Prostate gland (tissue), 2 donors: ENCODE results near the gene CHRNA1.

ENCODE experiments used
- POLR2A ChIP-seq: fragments of 450-650 bp; IDR thresholded peaks from one replicate; pipeline ENCODE4 v1.6.1; 2016; ENCODE audit warnings: antibody characterized with exemption, mild to moderate bottlenecking
- TF ChIP-seq, protein P1 (sequence below), 4 experiments: fragments of 200-600 bp in 2 of 4; fragments of 450-650 bp in 2 of 4; sonication (generic) in 2 of 4; IDR thresholded peaks; 1 replicate in 3 of 4; 2 replicates in 1 of 4; pipeline ENCODE4 v1.5.1; 2016 to 2019; ENCODE audit warnings: antibody characterized with exemption in 4 of 4, mild to moderate bottlenecking in 2 of 4, moderate library complexity in 2 of 4

DNA sequence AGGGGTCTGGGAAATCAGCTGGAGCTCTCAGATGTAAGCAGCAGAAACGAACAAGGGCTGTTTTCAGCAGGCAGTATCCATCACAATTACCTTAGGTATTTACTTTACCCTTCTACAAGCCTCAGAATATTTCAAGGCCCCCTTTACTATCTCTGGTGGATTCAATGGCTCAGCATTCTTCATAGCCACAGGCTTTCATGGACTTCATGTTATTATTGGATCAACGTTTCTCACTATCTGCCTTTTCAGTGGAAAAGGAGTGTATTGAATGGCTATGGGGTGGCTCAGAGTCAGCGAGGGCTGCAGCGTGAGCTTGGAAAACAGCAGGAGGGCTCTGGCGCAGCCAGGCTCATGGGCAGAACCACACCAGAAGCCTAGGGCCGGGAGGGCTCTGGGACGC lies 16.6 kb upstream of the CHRNA1 start:
- TF ChIP-seq, protein P1, sequence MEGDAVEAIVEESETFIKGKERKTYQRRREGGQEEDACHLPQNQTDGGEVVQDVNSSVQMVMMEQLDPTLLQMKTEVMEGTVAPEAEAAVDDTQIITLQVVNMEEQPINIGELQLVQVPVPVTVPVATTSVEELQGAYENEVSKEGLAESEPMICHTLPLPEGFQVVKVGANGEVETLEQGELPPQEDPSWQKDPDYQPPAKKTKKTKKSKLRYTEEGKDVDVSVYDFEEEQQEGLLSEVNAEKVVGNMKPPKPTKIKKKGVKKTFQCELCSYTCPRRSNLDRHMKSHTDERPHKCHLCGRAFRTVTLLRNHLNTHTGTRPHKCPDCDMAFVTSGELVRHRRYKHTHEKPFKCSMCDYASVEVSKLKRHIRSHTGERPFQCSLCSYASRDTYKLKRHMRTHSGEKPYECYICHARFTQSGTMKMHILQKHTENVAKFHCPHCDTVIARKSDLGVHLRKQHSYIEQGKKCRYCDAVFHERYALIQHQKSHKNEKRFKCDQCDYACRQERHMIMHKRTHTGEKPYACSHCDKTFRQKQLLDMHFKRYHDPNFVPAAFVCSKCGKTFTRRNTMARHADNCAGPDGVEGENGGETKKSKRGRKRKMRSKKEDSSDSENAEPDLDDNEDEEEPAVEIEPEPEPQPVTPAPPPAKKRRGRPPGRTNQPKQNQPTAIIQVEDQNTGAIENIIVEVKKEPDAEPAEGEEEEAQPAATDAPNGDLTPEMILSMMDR (IDR thresholded peaks at IDR 0.05): no peak
- TF ChIP-seq POLR2A: no peak
